Spleen (tissue), 7 donors: Measurements from ENCODE around the gene SERPING1.

Experiments
- CTCF ChIP-seq, 11 experiments: fragments of 200-600 bp in 7 of 11; fragments of 450-650 bp in 4 of 11; sonication (generic) in 4 of 11; IDR thresholded peaks in 8 of 11; conservative IDR thresholded peaks in 3 of 11; 1 replicate in 7 of 11; 2 replicates in 4 of 11; pipeline versions ENCODE4 v1.4.0 to v1.8.0; 2016 to 2021; ENCODE audit warnings: antibody characterized with exemption in 11 of 11, inconsistent platforms in 4 of 11, mild to moderate bottlenecking in 1 of 11
- POLR2AphosphoS5 ChIP-seq, 3 donors: sonication (generic); formaldehyde crosslinking; IDR thresholded peaks; one replicate each; pipeline ENCODE4 v1.5.1; 2017; ENCODE audit warnings: antibody characterized with exemption in 3 of 3
- donor health status: DM: no; HTN: no; CAD: no; lungs with moderate emphysema.
- donor health status: DM: no; HTN: no; CAD: no.
- donor health status: DM: no; HTN: no; CAD: no.

- TF ChIP-seq CTCF (IDR thresholded peaks at IDR 0.05 in 8 of 11, conservative IDR thresholded peaks at IDR 0.05 in 3 of 11) (no peak), POLR2AphosphoS5 (IDR thresholded peaks at IDR 0.05) (no peak)
Observed at GRCh38 chr11:57637626-57638004, 40.1 kb downstream of the SERPING1 start.
